GM12878 (cell line): ENCODE measurements around the gene FRMD8. TPM values are rescaled to one million over a fixed set of nuclear protein-coding genes. Genes with fewer than 3 reads are reported as not detected.

Source experiments
- ATF3 ChIP-seq: IDR thresholded peaks from 2 replicates; pipeline ENCODE4 v1.6.1; 2011; ENCODE audit warnings: low read depth, mild to moderate bottlenecking, low read length, moderate library complexity, borderline replicate concordance; ENCODE audit errors: extremely low read depth
- E4F1 ChIP-seq: fragments of 450-650 bp; IDR thresholded peaks from 2 replicates; pipeline ENCODE4 v1.6.1; 2018; ENCODE audit warnings: borderline replicate concordance, mild to moderate bottlenecking; ENCODE audit not compliant: partially characterized antibody
- ETV6 ChIP-seq, 2 experiments: fragments of 450-650 bp in 1 of 2; IDR thresholded peaks in 1 of 2; conservative IDR thresholded peaks in 1 of 2; 2 replicates each; pipeline ENCODE4 v1.6.1; 2014; ENCODE audit warnings: antibody characterized with exemption in 1 of 2, borderline replicate concordance in 1 of 2, low read depth in 1 of 2, mild to moderate bottlenecking in 1 of 2, moderate library complexity in 1 of 2
- HSF1 ChIP-seq: fragments of 150-350 bp; IDR thresholded peaks from 2 replicates; pipeline ENCODE4 v1.6.1; 2014; ENCODE audit warnings: mild to moderate bottlenecking, low read depth, low read length
- IRF4 ChIP-seq: IDR thresholded peaks from 2 replicates; pipeline ENCODE4 v1.6.1; 2011; ENCODE audit warnings: low read depth, low read length
- KLF5 ChIP-seq: fragments of 450-650 bp; IDR thresholded peaks from 2 replicates; pipeline ENCODE4 v1.6.1; 2014; ENCODE audit warnings: mild to moderate bottlenecking; ENCODE audit not compliant: partially characterized antibody
- NBN ChIP-seq: fragments of 450-650 bp; IDR thresholded peaks from 2 replicates; pipeline ENCODE4 v1.6.1; 2016
- NFIC ChIP-seq: IDR thresholded peaks from 2 replicates; pipeline ENCODE4 v1.6.1; 2012; ENCODE audit warnings: low read depth, mild to moderate bottlenecking, inconsistent platforms, low read length, moderate library complexity
- RCOR1 ChIP-seq: conservative IDR thresholded peaks from 2 replicates; pipeline ENCODE4 v1.6.1; 2012; ENCODE audit warnings: low read depth, low read length, improper control_type of control experiment
- SIX5 ChIP-seq: IDR thresholded peaks from 2 replicates; pipeline ENCODE4 v1.6.1; 2011; ENCODE audit warnings: mild to moderate bottlenecking, low read depth, low read length, moderate library complexity; ENCODE audit not compliant: severe bottlenecking
- SKIL ChIP-seq: fragments of 450-650 bp; IDR thresholded peaks from 2 replicates; pipeline ENCODE4 v1.6.1; 2017; ENCODE audit warnings: mild to moderate bottlenecking, low read depth, inconsistent platforms; ENCODE audit not compliant: poor library complexity, severe bottlenecking
- TARDBP ChIP-seq: IDR thresholded peaks from 2 replicates; pipeline ENCODE4 v1.6.1; 2016; ENCODE audit warnings: borderline replicate concordance
- TCF3 ChIP-seq: IDR thresholded peaks from 2 replicates; pipeline ENCODE4 v1.6.1; 2012; ENCODE audit warnings: low read depth, mild to moderate bottlenecking, low read length, borderline replicate concordance; ENCODE audit not compliant: insufficient read depth
- TCF7 ChIP-seq: IDR thresholded peaks from 2 replicates; pipeline ENCODE4 v1.6.1; 2014; ENCODE audit warnings: antibody characterized with exemption, borderline replicate concordance
- WRNIP1 ChIP-seq: IDR thresholded peaks from 2 replicates; pipeline ENCODE4 v1.6.1; 2011; ENCODE audit warnings: low read depth, low read length, improper control_type of control experiment, borderline replicate concordance
- ZNF592 ChIP-seq: fragments of 450-650 bp; IDR thresholded peaks from 2 replicates; pipeline ENCODE4 v1.6.1; 2017; ENCODE audit warnings: mild to moderate bottlenecking, moderate library complexity
- ZSCAN29 ChIP-seq: fragments of 450-650 bp; IDR thresholded peaks from 2 replicates; pipeline ENCODE4 v1.6.1; 2017; ENCODE audit warnings: mild to moderate bottlenecking, moderate library complexity
- polyA plus RNA-seq, 11 experiments: library from polyadenylated mRNA; depleted of rRNA in 4 of 11; unstranded in 6 of 11; stranded (reverse) in 5 of 11; fragments of >200 nt; fragmentation: Nextera tagmentation in 4 of 11; fragmentation: Illumina TruSeq in 1 of 11; extraction: Ambion mirVana in 4 of 11; extraction: Trizol in 1 of 11; gene quantifications; 1 replicate in 1 of 11; 2 replicates in 10 of 11; pipeline versions ENCODE4 v1.2.1 to v1.2.3, GENCODE V29; 2011 to 2016; ENCODE audit warnings: inconsistent platforms in 2 of 11, missing spikeins in 2 of 11, low read depth in 1 of 11
- total RNA-seq, 4 experiments: library from RNA; depleted of rRNA in 3 of 4; stranded (reverse); fragments of >200 nt in 3 of 4; fragmentation: Illumina TruSeq in 1 of 4; extraction: Trizol in 1 of 4; gene quantifications; 2 replicates each; pipeline versions ENCODE4 v1.2.1 to v1.2.3, GENCODE V29; 2013 to 2021

Gene FRMD8
- total and polyA plus RNA-seq, 10 of the 15 experiments (the other 5 are each of a cell fraction or from before 2014, with no cell fraction given) = 8.3 to 69.4 (median 28.0) TPM

GRCh38 chr11:65422633-65423515 lies 36.4 kb downstream of the FRMD8 start, which contains the start of gene NEAT1 (continued):
- TF ChIP-seq SIX5 (no peak), E4F1 (no peak), ETV6 (conservative IDR thresholded peaks at IDR 0.05 in 1 of 2, IDR thresholded peaks at IDR 0.05 in 1 of 2; ENCODE audit: borderline replicate concordance in 1 of 2, low read depth in 1 of 2) (peak in 1 of 2 experiments; percentile 77; a peak in 2 of 4 replicates), ZSCAN29 (peak; percentile 67), ZNF592 (no peak), NFIC (no peak), IRF4 (peak; percentile 69), WRNIP1 (0 out of 2 replicates have a peak, but pooled peaks have one; percentile 75), RCOR1 (peak; percentile 94; the same call in 1 of the 2 replicates), NBN (peak; percentile 98), TCF3 (peak; percentile 98; the same call in 1 of the 2 replicates), ATF3 (no peak), TARDBP (peak; percentile 82), TCF7 (no peak; the same call in 1 of the 2 replicates), SKIL (peak; percentile 82), HSF1 (peak; percentile 59; the same call in 1 of the 2 replicates), KLF5 (peak; percentile 77)
